Measurements from ENCODE around the gene PTGER3.

- TF ChIP-seq CHD2 (IDR thresholded peaks at IDR 0.05; ENCODE audit: low read length, partially characterized antibody): no peak
- TF ChIP-seq, protein P1, sequence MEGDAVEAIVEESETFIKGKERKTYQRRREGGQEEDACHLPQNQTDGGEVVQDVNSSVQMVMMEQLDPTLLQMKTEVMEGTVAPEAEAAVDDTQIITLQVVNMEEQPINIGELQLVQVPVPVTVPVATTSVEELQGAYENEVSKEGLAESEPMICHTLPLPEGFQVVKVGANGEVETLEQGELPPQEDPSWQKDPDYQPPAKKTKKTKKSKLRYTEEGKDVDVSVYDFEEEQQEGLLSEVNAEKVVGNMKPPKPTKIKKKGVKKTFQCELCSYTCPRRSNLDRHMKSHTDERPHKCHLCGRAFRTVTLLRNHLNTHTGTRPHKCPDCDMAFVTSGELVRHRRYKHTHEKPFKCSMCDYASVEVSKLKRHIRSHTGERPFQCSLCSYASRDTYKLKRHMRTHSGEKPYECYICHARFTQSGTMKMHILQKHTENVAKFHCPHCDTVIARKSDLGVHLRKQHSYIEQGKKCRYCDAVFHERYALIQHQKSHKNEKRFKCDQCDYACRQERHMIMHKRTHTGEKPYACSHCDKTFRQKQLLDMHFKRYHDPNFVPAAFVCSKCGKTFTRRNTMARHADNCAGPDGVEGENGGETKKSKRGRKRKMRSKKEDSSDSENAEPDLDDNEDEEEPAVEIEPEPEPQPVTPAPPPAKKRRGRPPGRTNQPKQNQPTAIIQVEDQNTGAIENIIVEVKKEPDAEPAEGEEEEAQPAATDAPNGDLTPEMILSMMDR (IDR thresholded peaks at IDR 0.05): no peak
- no peak for TF ChIP-seq USF2 (IDR thresholded peaks at IDR 0.05; ENCODE audit: borderline replicate concordance, low read depth, low read length)
- TF ChIP-seq POLR2AphosphoS5 (IDR thresholded peaks at IDR 0.05; ENCODE audit: low read depth, low read length): no peak
- no peak for TF ChIP-seq FOXJ3 (CRISPR knock-in tag; IDR thresholded peaks at IDR 0.05)
- no peak for TF ChIP-seq GABPA (IDR thresholded peaks at IDR 0.05; ENCODE audit: low read depth)
- no peak for TF ChIP-seq YY1 (IDR thresholded peaks at IDR 0.05; ENCODE audit: low read depth)
Observed at GRCh38 chr1:71046891-71047634, 553 bp downstream of the PTGER3 start.

Measured in SK-N-SH (cell line).